HL-60 (cell line): Measurements from ENCODE around the gene ZNRF3.
"Not testable (repeated sequence)": the region's sequence is repeated elsewhere in the genome, so short reads cannot be mapped to it uniquely, and the experiment has no call there.

Experiments
- DNase-seq, 2 experiments: peaks; one replicate each; pipeline ENCODE4 v3.0.0-alpha.2; 2010 to 2020; ENCODE audit warnings: low read depth in 1 of 2, low spot score in 1 of 2
- H3K27ac ChIP-seq: fragments of 250-450 bp; sonication (Bioruptor Pico); replicated peaks from 2 replicates; pipeline ENCODE4 v1.5.1; 2020; ENCODE audit warnings: mild to moderate bottlenecking, moderate library complexity
- H3K27me3 ChIP-seq: fragments of 250-450 bp; sonication (Bioruptor Pico); 2 replicates; pipeline ENCODE4 v1.5.1; 2021; ENCODE audit warnings: mild to moderate bottlenecking, moderate library complexity; ENCODE audit not compliant: insufficient read depth, poor library complexity, severe bottlenecking
- H3K4me3 ChIP-seq: replicated peaks from 2 replicates; pipeline ENCODE4 v1.5.1; 2011; ENCODE audit warnings: mild to moderate bottlenecking, control low read depth, low read length; ENCODE audit not compliant: insufficient read depth
- CTCF ChIP-seq: IDR thresholded peaks from one replicate; pipeline ENCODE4 v1.5.1; 2011; ENCODE audit warnings: low read length, control low read depth, inconsistent platforms; ENCODE audit not compliant: insufficient read depth
- GABPA ChIP-seq: IDR thresholded peaks from 2 replicates; pipeline ENCODE4 v1.6.1; 2012; ENCODE audit warnings: low read depth
- POLR2AphosphoS5 ChIP-seq: IDR thresholded peaks from 2 replicates; pipeline ENCODE4 v1.6.1; 2012; ENCODE audit warnings: low read depth
- SPI1 ChIP-seq: IDR thresholded peaks from 2 replicates; pipeline ENCODE4 v1.6.1; 2012; ENCODE audit warnings: low read depth, mild to moderate bottlenecking, borderline replicate concordance
- TF ChIP-seq, protein P1 (sequence below): IDR thresholded peaks from 2 replicates; pipeline ENCODE4 v1.6.1; 2012; ENCODE audit warnings: low read depth; ENCODE audit not compliant: insufficient replicate concordance

Gene ZNRF3

DNA sequence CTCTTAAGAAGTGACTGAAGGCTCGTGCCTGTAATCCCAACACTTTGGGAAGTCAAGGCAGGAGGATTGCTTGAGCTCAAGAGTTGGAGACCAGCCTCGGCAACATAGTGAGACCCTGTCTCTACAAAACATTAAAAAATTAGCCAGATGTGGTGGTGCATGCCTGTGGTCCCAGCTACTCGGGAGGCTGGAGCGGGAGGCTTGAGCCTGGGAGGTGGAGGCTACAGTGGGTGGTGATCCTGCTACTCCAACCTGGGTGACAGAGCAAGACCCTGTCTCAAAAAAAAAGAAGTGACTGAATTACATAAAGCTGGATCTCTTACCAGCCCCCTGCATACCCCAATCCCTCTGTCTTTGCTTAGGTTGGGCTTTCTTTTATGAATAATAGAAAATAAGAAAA, 120.2 kb downstream of the ZNRF3 start:
- DNase-seq, result no peak
- TF ChIP-seq SPI1, result no peak
- no peak overlapping the region for H3K27ac ChIP-seq

DNA sequence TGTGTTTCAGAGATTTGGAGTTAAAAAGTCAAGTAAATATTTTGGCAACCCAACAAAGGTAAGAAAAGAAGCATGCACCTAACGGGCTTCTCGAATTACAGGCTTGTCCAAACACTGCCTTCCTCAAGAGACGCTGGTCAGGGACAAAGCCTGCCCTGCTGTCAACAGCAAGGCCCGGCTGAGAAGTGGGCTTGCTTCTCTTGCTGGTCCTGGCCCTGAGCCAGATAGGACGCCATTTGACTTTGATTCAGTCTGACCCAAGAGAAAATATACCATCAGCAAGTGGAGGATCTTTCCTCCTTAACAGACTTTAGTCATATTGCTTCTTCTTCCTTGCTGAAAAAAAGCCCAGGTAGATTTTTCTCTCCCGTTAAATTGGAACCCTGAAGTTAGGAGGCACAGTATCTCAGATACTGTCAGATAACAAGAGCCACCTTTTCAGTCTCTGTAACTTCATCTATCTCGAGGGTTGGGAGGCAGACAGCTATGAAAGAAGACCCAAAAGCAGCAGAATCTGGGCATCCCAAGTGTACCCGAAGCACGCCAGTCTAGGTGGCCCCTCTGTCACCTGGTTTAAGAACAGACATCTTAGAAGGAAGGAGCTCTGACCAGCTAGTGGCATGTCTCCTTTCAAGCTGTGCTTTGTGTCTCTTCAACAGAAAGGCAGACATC, 120.7 kb downstream of the ZNRF3 start:
- Histone ChIP-seq H3K27ac (no peak overlapping the region), H3K27me3 (no peaks in the 10 kb centered on the region), H3K4me3 (no peak overlapping the region)
- DNase-seq, result no peak
- TF ChIP-seq GABPA (no peak), CTCF (no peak), SPI1 (no peak), POLR2AphosphoS5 (no peak)
- TF ChIP-seq, protein P1, sequence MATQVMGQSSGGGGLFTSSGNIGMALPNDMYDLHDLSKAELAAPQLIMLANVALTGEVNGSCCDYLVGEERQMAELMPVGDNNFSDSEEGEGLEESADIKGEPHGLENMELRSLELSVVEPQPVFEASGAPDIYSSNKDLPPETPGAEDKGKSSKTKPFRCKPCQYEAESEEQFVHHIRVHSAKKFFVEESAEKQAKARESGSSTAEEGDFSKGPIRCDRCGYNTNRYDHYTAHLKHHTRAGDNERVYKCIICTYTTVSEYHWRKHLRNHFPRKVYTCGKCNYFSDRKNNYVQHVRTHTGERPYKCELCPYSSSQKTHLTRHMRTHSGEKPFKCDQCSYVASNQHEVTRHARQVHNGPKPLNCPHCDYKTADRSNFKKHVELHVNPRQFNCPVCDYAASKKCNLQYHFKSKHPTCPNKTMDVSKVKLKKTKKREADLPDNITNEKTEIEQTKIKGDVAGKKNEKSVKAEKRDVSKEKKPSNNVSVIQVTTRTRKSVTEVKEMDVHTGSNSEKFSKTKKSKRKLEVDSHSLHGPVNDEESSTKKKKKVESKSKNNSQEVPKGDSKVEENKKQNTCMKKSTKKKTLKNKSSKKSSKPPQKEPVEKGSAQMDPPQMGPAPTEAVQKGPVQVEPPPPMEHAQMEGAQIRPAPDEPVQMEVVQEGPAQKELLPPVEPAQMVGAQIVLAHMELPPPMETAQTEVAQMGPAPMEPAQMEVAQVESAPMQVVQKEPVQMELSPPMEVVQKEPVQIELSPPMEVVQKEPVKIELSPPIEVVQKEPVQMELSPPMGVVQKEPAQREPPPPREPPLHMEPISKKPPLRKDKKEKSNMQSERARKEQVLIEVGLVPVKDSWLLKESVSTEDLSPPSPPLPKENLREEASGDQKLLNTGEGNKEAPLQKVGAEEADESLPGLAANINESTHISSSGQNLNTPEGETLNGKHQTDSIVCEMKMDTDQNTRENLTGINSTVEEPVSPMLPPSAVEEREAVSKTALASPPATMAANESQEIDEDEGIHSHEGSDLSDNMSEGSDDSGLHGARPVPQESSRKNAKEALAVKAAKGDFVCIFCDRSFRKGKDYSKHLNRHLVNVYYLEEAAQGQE, result no peak

More for the DNA sequence above, 120.2 kb downstream of the ZNRF3 start:
- no peaks in the 10 kb centered on the region for H3K27me3 ChIP-seq
- no peak overlapping the region for H3K4me3 ChIP-seq

DNA sequence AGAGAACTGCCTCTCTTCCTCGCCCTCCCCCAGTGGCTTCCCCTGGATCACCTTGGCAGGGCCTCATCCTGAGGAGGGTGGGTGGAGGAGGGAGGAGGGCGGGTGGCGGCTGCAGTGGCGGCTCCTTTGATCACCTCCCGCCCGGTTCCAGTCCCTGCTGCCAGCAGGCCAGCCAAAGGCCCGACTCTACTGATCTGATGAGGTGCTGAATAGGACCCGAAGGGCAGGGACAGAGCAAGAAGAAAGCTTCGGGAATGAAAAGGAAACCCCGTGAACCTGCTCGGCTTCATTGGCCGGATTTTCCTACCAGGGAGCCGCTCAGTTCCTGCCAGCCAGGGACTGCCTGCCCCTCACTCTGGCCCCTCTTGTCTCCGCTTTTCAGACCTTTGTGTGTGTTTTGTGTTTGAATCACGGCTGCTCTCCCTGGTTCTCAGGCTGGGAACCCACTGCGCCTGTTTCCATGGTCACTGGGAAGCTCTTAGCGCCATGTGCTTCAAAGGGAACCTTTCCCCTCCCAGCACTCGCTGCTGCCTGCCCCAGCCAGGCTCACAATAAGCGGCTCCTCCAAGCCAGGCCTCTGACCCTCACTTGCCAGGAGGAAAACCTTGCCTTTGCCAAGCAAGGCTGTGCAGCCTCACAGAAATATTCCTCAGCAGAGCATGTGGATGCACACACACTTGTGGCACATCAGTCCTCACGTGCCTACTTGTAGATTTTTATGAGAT, 121.4 kb downstream of the ZNRF3 start:
- TF ChIP-seq, protein P1, result no peak
- DNase-seq, result no peak
- Histone ChIP-seq H3K27me3 (no peaks in the 10 kb centered on the region), H3K4me3 (no peak overlapping the region), H3K27ac (no peak overlapping the region)

DNA sequence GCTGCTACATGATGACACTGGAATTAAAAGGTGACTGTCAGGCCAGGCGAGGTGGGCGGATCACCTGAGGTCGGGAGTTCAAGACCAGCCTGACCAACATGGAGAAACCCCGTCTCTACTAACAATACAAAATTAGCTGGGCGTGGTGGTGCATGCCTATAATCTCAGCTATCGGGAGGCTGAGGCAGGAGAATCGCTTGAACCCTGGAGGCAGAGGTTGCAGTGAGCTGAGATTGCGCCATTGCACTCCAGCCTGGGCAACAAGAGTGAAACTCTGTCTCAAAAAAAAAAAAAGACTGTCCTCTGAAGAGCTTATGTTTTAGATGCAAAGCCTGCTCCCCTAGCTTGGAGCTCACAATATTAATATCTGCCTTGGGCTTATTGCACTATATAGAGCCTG, 122.4 kb downstream of the ZNRF3 start:
- H3K27me3 ChIP-seq, H3K4me3 ChIP-seq, DNase-seq, H3K27ac ChIP-seq: not testable (repeated sequence)

DNA sequence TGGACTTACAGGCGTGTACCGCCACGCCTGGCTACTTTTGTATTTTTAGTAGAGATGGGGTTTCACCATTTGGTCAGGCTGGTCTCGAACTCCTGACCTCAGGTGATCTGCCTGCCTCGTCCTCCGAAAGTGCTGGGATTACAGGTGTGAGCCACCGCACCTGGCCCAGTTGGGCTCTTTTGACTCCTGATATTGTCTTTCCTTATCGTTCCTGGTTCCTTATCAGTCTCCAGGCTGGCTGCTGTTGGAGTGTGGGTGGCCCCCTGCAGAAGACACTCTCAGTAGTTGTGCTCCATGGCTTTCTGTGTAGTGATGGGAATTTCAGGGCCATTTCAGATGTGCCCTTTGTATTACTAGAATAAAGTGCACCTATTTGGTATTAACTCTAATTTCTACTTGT, 123.0 kb downstream of the ZNRF3 start:
- Histone ChIP-seq H3K27ac (no peak overlapping the region), H3K4me3 (no peak overlapping the region), H3K27me3 (no peaks in the 10 kb centered on the region)
- no peak for DNase-seq
- TF ChIP-seq SPI1 (no peak), GABPA (no peak), POLR2AphosphoS5 (no peak), CTCF (no peak)
- TF ChIP-seq, protein P1, result no peak
